Activated CD4-positive, alpha-beta T cell treated with anti-CD3 and anti-CD28 coated beads, Interleukin-2, amount 10 ng/mL, durations not matched to agents 7 days and 5 days (primary cell): ENCODE results near the gene GOLGA7B. TPM values are rescaled to one million over a fixed set of nuclear protein-coding genes. Genes with fewer than 3 reads are reported as not detected.

Experiments
- CTCF ChIA-PET: fragments of 350-600 bp; sonication (Branson Sonifier 250); formaldehyde crosslinking; loops from one replicate; lab custom pipeline; 2021; ENCODE audit warnings: antibody characterized with exemption; lab: Charles Lee
- POLR2A ChIA-PET: fragments of 350-600 bp; sonication (Branson Sonifier 250); formaldehyde crosslinking; loops from one replicate; lab custom pipeline; 2021; ENCODE audit warnings: antibody characterized with exemption; lab: Charles Lee
- DNase-seq: peaks from one replicate; pipeline ENCODE4 v3.0.0-alpha.2; 2020
- H3K27ac Mint-ChIP-seq: one replicate; pipeline ENCODE4 v1.8.0; 2021; ENCODE audit warnings: mild to moderate bottlenecking, moderate library complexity, mixed read lengths
- H3K27me3 Mint-ChIP-seq: one replicate; pipeline ENCODE4 v1.8.0; 2021; ENCODE audit warnings: mixed read lengths
- H3K36me3 Mint-ChIP-seq: one replicate; pipeline ENCODE4 v1.8.0; 2021; ENCODE audit warnings: low read depth, mixed read lengths
- H3K4me1 Mint-ChIP-seq: one replicate; pipeline ENCODE4 v1.8.0; 2021; ENCODE audit warnings: mixed read lengths
- H3K4me3 Mint-ChIP-seq: one replicate; pipeline ENCODE4 v1.8.0; 2021; ENCODE audit warnings: mild to moderate bottlenecking, moderate library complexity, mixed read lengths
- H3K9me3 Mint-ChIP-seq: one replicate; pipeline ENCODE4 v1.8.0; 2021; ENCODE audit warnings: mixed read lengths
- total RNA-seq, 2 experiments: library from RNA; stranded (reverse); gene quantifications; one replicate each; pipeline ENCODE4 v1.2.3, GENCODE V29; 2021

GOLGA7B gene
- total RNA-seq, 2 experiments from 2014 or later: 12.2 to 12.6 TPM

- POLR2A ChIA-PET: no interaction called here
- DNase-seq: no peak
- CTCF ChIA-PET: interaction anchor here (1.8 kb wide), 1 partner anchor 10 kb away, joined by 6 read pairs; no protein-coding TSS in a partner anchor
- no peaks in the 10 kb centered on the region for H3K4me1 Mint-ChIP-seq
- no peak overlapping the region for H3K27ac Mint-ChIP-seq
- no peaks in the 10 kb centered on the region for H3K9me3 Mint-ChIP-seq
- no peaks in the 10 kb centered on the region for H3K36me3 Mint-ChIP-seq
- no peak overlapping the region for H3K4me3 Mint-ChIP-seq
- peaks cover 7% of the 10 kb centered on the region for H3K27me3 Mint-ChIP-seq
Observed at GRCh38 chr10:97820096-97820704, 29.4 kb upstream of the GOLGA7B start.

GRCh38 chr10:97821308-97822038, 28.2 kb upstream of the GOLGA7B start:
- Mint-ChIP-seq H3K4me1 (no peaks in the 10 kb centered on the region), H3K36me3 (no peaks in the 10 kb centered on the region), H3K27me3 (peaks cover 7% of the 10 kb centered on the region), H3K4me3 (no peak overlapping the region), H3K27ac (no peak overlapping the region), H3K9me3 (no peaks in the 10 kb centered on the region)
- no peak for DNase-seq
- ChIA-PET CTCF (interaction anchor here (0.9 to 1.8 kb wide), 4 partner anchors 9 to 19 kb away, joined by 3 to 6 read pairs (median 3); no protein-coding TSS in a partner anchor), POLR2A (no interaction called here)

GRCh38 chr10:97822261-97822687, 27.4 kb upstream of the GOLGA7B start:
- ChIA-PET POLR2A (no interaction called here), CTCF (interaction anchor here (1.0 to 1.8 kb wide), 2 partner anchors 8 to 12 kb away, joined by 3 to 6 read pairs; no protein-coding TSS in a partner anchor)
- H3K36me3 Mint-ChIP-seq: no peaks in the 10 kb centered on the region
- H3K9me3 Mint-ChIP-seq: no peaks in the 10 kb centered on the region
- no peak overlapping the region for H3K4me3 Mint-ChIP-seq
- peaks cover 7% of the 10 kb centered on the region for H3K27me3 Mint-ChIP-seq
- DNase-seq: no peak
- H3K4me1 Mint-ChIP-seq: no peaks in the 10 kb centered on the region
- no peak overlapping the region for H3K27ac Mint-ChIP-seq

- ChIA-PET POLR2A (no interaction called here), CTCF (no interaction called here)
- peaks cover 6% of the 10 kb centered on the region for H3K27me3 Mint-ChIP-seq
- DNase-seq: no peak
- peaks cover 12% of the 10 kb centered on the region for H3K4me1 Mint-ChIP-seq
- no peak overlapping the region for H3K27ac Mint-ChIP-seq
- no peaks in the 10 kb centered on the region for H3K9me3 Mint-ChIP-seq
- no peaks in the 10 kb centered on the region for H3K36me3 Mint-ChIP-seq
- H3K4me3 Mint-ChIP-seq: no peak overlapping the region
Observed at GRCh38 chr10:97823734-97824133, 25.9 kb upstream of the GOLGA7B start.

GRCh38 chr10:97825020-97825760, 24.5 kb upstream of the GOLGA7B start:
- CTCF ChIA-PET: interaction anchor here (0.7 to 1.8 kb wide), 2 partner anchors 14 to 20 kb away, joined by 4 to 5 read pairs; no protein-coding TSS in a partner anchor
- H3K27me3 Mint-ChIP-seq: peaks cover 2% of the 10 kb centered on the region
- DNase-seq: no peak
- no peaks in the 10 kb centered on the region for H3K9me3 Mint-ChIP-seq
- H3K36me3 Mint-ChIP-seq: no peaks in the 10 kb centered on the region
- POLR2A ChIA-PET: no interaction called here
- no peak overlapping the region for H3K4me3 Mint-ChIP-seq
- H3K4me1 Mint-ChIP-seq: peaks cover 26% of the 10 kb centered on the region
- no peak overlapping the region for H3K27ac Mint-ChIP-seq

GRCh38 chr10:97826892-97827291, 22.8 kb upstream of the GOLGA7B start:
- H3K4me1 Mint-ChIP-seq: peaks cover 32% of the 10 kb centered on the region
- H3K9me3 Mint-ChIP-seq: no peaks in the 10 kb centered on the region
- no peak for DNase-seq
- H3K27ac Mint-ChIP-seq: no peak overlapping the region
- H3K4me3 Mint-ChIP-seq: no peak overlapping the region
- ChIA-PET POLR2A (no interaction called here), CTCF (interaction anchor here (1.2 to 1.8 kb wide), 2 partner anchors 18 to 34 kb away, joined by 3 to 5 read pairs; no protein-coding TSS in a partner anchor)
- no peaks in the 10 kb centered on the region for H3K36me3 Mint-ChIP-seq
- H3K27me3 Mint-ChIP-seq: peaks cover 3% of the 10 kb centered on the region

- DNase-seq: no peak
- H3K36me3 Mint-ChIP-seq: no peaks in the 10 kb centered on the region
- ChIA-PET POLR2A (interaction anchor here (0.6 kb wide), 1 partner anchor 116 kb away, joined by 3 read pairs; no protein-coding TSS in a partner anchor), CTCF (interaction anchor here (0.9 to 1.2 kb wide), 2 partner anchors 34 to 42 kb away, joined by 3 read pairs; no protein-coding TSS in a partner anchor)
- H3K27me3 Mint-ChIP-seq: peaks cover 5% of the 10 kb centered on the region
- no peaks in the 10 kb centered on the region for H3K9me3 Mint-ChIP-seq
- H3K27ac Mint-ChIP-seq: peak overlapping the region; percentile 87
- no peak overlapping the region for H3K4me3 Mint-ChIP-seq
- peaks cover 32% of the 10 kb centered on the region for H3K4me1 Mint-ChIP-seq
Observed at GRCh38 chr10:97827702-97828291, 21.8 kb upstream of the GOLGA7B start.

- no peaks in the 10 kb centered on the region for H3K9me3 Mint-ChIP-seq
- peak; percentile 25 for DNase-seq
Observed at GRCh38 chr10:97828721-97829120, 20.9 kb upstream of the GOLGA7B start.

GRCh38 chr10:97830064-97830463, 19.6 kb upstream of the GOLGA7B start:
- H3K9me3 Mint-ChIP-seq: no peaks in the 10 kb centered on the region
- ChIA-PET CTCF (interaction anchor here (0.7 to 1.1 kb wide), 2 partner anchors 9 to 18 kb away, joined by 3 to 6 read pairs; no protein-coding TSS in a partner anchor), POLR2A (no interaction called here)
- peaks cover 32% of the 10 kb centered on the region for H3K4me1 Mint-ChIP-seq
- DNase-seq: no peak
- H3K36me3 Mint-ChIP-seq: no peaks in the 10 kb centered on the region
- H3K4me3 Mint-ChIP-seq: no peak overlapping the region
- H3K27me3 Mint-ChIP-seq: peaks cover 5% of the 10 kb centered on the region
- H3K27ac Mint-ChIP-seq: peak overlapping the region; percentile 54

More at GRCh38 chr10:97828721-97829120, 20.9 kb upstream of the GOLGA7B start:
- POLR2A ChIA-PET: no interaction called here
- H3K4me1 Mint-ChIP-seq: peaks cover 32% of the 10 kb centered on the region
- H3K36me3 Mint-ChIP-seq: no peaks in the 10 kb centered on the region
- CTCF ChIA-PET: interaction anchor here (0.6 to 1.0 kb wide), 2 partner anchors 32 to 36 kb away, joined by 3 to 4 read pairs; no protein-coding TSS in a partner anchor
- H3K27ac Mint-ChIP-seq: peak overlapping the region; percentile 87
- H3K4me3 Mint-ChIP-seq: no peak overlapping the region
- peaks cover 5% of the 10 kb centered on the region for H3K27me3 Mint-ChIP-seq

- peaks cover 5% of the 10 kb centered on the region for H3K27me3 Mint-ChIP-seq
- ChIA-PET POLR2A (no interaction called here), CTCF (interaction anchor here (1.0 to 1.1 kb wide), 2 partner anchors 10 to 15 kb away, joined by 3 to 6 read pairs; no protein-coding TSS in a partner anchor)
- DNase-seq: no peak
- H3K36me3 Mint-ChIP-seq: no peaks in the 10 kb centered on the region
- H3K4me1 Mint-ChIP-seq: peaks cover 32% of the 10 kb centered on the region
- H3K27ac Mint-ChIP-seq: no peak overlapping the region
- peaks cover 2% of the 10 kb centered on the region for H3K9me3 Mint-ChIP-seq
- no peak overlapping the region for H3K4me3 Mint-ChIP-seq
Observed at GRCh38 chr10:97831259-97831658, 18.4 kb upstream of the GOLGA7B start.

- no peak for DNase-seq
- Mint-ChIP-seq H3K36me3 (peaks cover 2% of the 10 kb centered on the region), H3K27ac (no peak overlapping the region), H3K9me3 (peaks cover 7% of the 10 kb centered on the region), H3K4me3 (no peak overlapping the region), H3K4me1 (peaks cover 9% of the 10 kb centered on the region), H3K27me3 (peaks cover 9% of the 10 kb centered on the region)
- ChIA-PET POLR2A (no interaction called here), CTCF (no interaction called here)
Observed at GRCh38 chr10:97836446-97836845, 13.2 kb upstream of the GOLGA7B start.

- POLR2A ChIA-PET: no interaction called here
- Mint-ChIP-seq H3K36me3 (peaks cover 2% of the 10 kb centered on the region), H3K9me3 (peaks cover 7% of the 10 kb centered on the region), H3K27me3 (peaks cover 8% of the 10 kb centered on the region), H3K27ac (no peak overlapping the region), H3K4me1 (peaks cover 13% of the 10 kb centered on the region), H3K4me3 (no peak overlapping the region)
- CTCF ChIA-PET: interaction anchor here (0.6 kb wide), 1 partner anchor 510 kb away, joined by 3 read pairs; no protein-coding TSS in a partner anchor
- no peak for DNase-seq
Observed at GRCh38 chr10:97838091-97838490, 11.6 kb upstream of the GOLGA7B start.
